ENCODE measurements around the gene SVEP1. TPM values are rescaled to one million over a fixed set of nuclear protein-coding genes. Genes with fewer than 3 reads are reported as not detected.

SVEP1 gene
- total and polyA plus RNA-seq, 2 experiments from 2014 or later = 1.9 to 4.4 TPM

DNA sequence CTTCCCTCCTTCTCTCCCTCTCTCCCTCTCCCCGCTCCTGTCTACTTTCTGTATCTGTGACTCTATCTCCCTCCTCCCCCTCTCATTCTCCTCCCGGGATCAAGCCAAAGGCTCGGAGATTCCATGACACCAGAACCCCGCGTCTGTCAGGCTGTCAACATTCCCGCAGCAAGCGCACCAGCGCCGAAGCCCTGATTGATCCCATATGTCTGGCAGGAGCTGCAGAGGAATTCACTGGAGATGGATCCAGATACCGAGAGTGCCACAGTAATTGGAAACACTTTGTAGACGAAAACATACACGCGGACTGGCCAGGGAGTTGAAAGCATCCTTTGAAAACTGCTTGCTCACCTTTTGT lies 300 bp upstream of the SVEP1 start:
- H3K27ac ChIP-seq = peak overlapping the region; percentile 77
- H3K9me3 ChIP-seq (ENCODE audit: low read depth) = no peaks in the 10 kb centered on the region
- TF ChIP-seq, protein P1, sequence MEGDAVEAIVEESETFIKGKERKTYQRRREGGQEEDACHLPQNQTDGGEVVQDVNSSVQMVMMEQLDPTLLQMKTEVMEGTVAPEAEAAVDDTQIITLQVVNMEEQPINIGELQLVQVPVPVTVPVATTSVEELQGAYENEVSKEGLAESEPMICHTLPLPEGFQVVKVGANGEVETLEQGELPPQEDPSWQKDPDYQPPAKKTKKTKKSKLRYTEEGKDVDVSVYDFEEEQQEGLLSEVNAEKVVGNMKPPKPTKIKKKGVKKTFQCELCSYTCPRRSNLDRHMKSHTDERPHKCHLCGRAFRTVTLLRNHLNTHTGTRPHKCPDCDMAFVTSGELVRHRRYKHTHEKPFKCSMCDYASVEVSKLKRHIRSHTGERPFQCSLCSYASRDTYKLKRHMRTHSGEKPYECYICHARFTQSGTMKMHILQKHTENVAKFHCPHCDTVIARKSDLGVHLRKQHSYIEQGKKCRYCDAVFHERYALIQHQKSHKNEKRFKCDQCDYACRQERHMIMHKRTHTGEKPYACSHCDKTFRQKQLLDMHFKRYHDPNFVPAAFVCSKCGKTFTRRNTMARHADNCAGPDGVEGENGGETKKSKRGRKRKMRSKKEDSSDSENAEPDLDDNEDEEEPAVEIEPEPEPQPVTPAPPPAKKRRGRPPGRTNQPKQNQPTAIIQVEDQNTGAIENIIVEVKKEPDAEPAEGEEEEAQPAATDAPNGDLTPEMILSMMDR (IDR thresholded peaks at IDR 0.05; ENCODE audit: low read depth, low read length) = no peak
- H3K36me3 ChIP-seq = no peaks in the 10 kb centered on the region
- H3K4me3 ChIP-seq = peak overlapping the region; percentile 69
- H3K27me3 ChIP-seq = peaks cover 3% of the 10 kb centered on the region
- H3K4me1 ChIP-seq (ENCODE audit: low read depth) = peaks cover 6% of the 10 kb centered on the region
- DNase-seq (ENCODE audit: low read depth in 1 of 2, low spot score in 1 of 2) = peak; percentile 58 to 73

- TF ChIP-seq, protein P1 (IDR thresholded peaks at IDR 0.05; ENCODE audit: low read depth, low read length) = no peak
- no peaks in the 10 kb centered on the region for H3K36me3 ChIP-seq
- no peak overlapping the region for H3K27ac ChIP-seq
- H3K4me3 ChIP-seq = peak overlapping the region; percentile 69
- H3K27me3 ChIP-seq = peaks cover 3% of the 10 kb centered on the region
- H3K4me1 ChIP-seq (ENCODE audit: low read depth) = peaks cover 6% of the 10 kb centered on the region
- DNase-seq (ENCODE audit: low read depth in 1 of 2, low spot score in 1 of 2) = no peak
- no peaks in the 10 kb centered on the region for H3K9me3 ChIP-seq (ENCODE audit: low read depth)
Measured at GRCh38 chr9:110578575-110579033, 937 bp downstream of the SVEP1 start.

DNA sequence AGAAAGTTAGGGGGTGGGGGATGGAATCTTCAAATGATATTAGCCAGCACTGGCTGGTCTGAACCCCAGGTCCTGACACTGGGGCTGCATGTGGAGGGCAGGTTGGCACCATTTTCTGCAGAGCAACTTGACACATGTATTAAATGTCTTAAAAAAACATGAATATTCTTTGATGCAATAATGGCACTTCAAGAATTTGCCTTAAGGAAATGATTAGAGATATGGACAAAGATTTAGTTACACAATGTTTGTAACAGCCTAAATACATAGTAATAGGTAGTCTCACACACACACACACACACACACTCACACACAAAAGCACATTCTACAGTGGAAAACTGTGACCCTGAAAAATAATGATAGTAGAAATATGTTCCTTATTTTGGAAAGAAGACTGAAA lies 3.6 kb downstream of the SVEP1 start:
- Histone ChIP-seq H3K36me3 (no peaks in the 10 kb centered on the region), H3K27me3 (no peaks in the 10 kb centered on the region), H3K27ac (no peak overlapping the region), H3K4me3 (no peak overlapping the region), H3K9me3 (ENCODE audit: low read depth) (no peaks in the 10 kb centered on the region), H3K4me1 (ENCODE audit: low read depth) (peaks cover 6% of the 10 kb centered on the region)
- TF ChIP-seq, protein P1 (IDR thresholded peaks at IDR 0.05; ENCODE audit: low read depth, low read length) = no peak
- DNase-seq (ENCODE audit: low read depth in 1 of 2, low spot score in 1 of 2) = peak in 1 of 2 donors; percentile 23

DNA sequence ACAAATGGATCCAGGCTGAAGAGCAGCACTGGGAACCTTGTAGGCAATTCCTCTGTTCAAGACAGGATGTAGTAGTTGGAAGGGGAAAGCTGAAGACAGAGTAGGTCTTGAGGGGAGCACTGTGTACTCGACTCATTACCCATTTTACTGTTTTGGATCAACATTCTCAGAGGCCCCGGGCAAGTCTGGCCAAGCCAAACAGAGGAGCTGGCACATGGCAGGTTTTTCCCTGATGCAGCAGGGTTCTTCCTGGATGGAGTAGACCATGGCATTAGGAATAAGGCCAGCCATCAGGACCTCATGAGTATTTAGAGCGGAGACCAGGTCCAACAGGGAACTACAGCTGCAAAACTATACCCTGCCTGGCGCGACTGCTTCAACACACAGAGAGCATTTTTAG lies 4.4 kb downstream of the SVEP1 start:
- Histone ChIP-seq H3K27ac (no peak overlapping the region), H3K27me3 (no peaks in the 10 kb centered on the region), H3K36me3 (no peaks in the 10 kb centered on the region), H3K4me1 (ENCODE audit: low read depth) (peaks cover under 1% of the 10 kb centered on the region), H3K4me3 (no peak overlapping the region), H3K9me3 (ENCODE audit: low read depth) (no peaks in the 10 kb centered on the region)
- no peak for DNase-seq (ENCODE audit: low read depth in 1 of 2, low spot score in 1 of 2)
- TF ChIP-seq, protein P1 (IDR thresholded peaks at IDR 0.05; ENCODE audit: low read depth, low read length) = no peak

DNA sequence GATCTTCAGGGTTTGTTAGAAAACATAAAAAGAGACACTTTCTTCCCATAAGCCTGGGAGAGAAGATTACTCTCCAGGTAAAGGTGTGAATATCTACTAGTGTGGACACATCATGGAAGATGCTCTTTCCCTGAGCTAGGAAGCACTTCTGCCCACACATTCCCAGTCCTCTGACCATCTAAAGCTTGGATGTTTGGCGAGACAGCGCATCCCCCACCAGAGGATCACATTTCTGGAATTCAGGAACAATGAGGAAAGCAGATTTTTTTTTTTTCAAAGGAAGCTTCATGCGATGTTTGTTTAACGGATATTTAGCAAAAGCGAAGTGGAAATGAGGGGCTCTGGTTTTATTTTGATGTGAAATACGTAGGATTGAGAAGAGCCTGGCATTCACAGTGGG lies 6.2 kb downstream of the SVEP1 start:
- no peaks in the 10 kb centered on the region for H3K36me3 ChIP-seq
- DNase-seq (ENCODE audit: low read depth in 1 of 2, low spot score in 1 of 2) = no peak
- H3K9me3 ChIP-seq (ENCODE audit: low read depth) = no peaks in the 10 kb centered on the region
- TF ChIP-seq, protein P1 (IDR thresholded peaks at IDR 0.05; ENCODE audit: low read depth, low read length) = no peak
- H3K4me1 ChIP-seq (ENCODE audit: low read depth) = no peaks in the 10 kb centered on the region
- no peak overlapping the region for H3K4me3 ChIP-seq
- no peaks in the 10 kb centered on the region for H3K27me3 ChIP-seq
- no peak overlapping the region for H3K27ac ChIP-seq

Data from cardiac muscle cell (in vitro differentiated cells and primary cell).